ENCODE measurements around the gene VPS52. TPM values are rescaled to one million over a fixed set of nuclear protein-coding genes. Genes with fewer than 3 reads are reported as not detected.
A peak's percentile ranks its signal among the peaks of the same experiment; 100 is the strongest.
"Not testable (repeated sequence)": the region's sequence is repeated elsewhere in the genome, so short reads cannot be mapped to it uniquely, and the experiment has no call there.

The VPS52 gene
- total RNA-seq, 1 donor from 2014 or later: 32.5 TPM

GRCh38 chr6:33288141-33288920 is 16.7 kb upstream of the VPS52 start:
- DNase-seq (ENCODE audit: low spot score): no peak
- intact Hi-C loops (cut with DNase I): no loop called here

GRCh38 chr6:33286946-33287914 is 15.6 kb upstream of the VPS52 start:
- DNase-seq (ENCODE audit: low spot score): no peak

GRCh38 chr6:33285214-33285613 is 13.5 kb upstream of the VPS52 start:
- intact Hi-C loops (cut with DNase I): not testable (repeated sequence)

More at GRCh38 chr6:33286946-33287914, 15.6 kb upstream of the VPS52 start:
- intact Hi-C loops (cut with DNase I): no loop called here

GRCh38 chr6:33280539-33280938 is 8.9 kb upstream of the VPS52 start:
- intact Hi-C loops (cut with DNase I): loop anchor here (2.0 kb wide), 1 partner anchor 64 kb away; no protein-coding TSS in a partner anchor
- DNase-seq (ENCODE audit: low spot score): no peak

More at GRCh38 chr6:33285214-33285613, 13.5 kb upstream of the VPS52 start:
- DNase-seq (ENCODE audit: low spot score): not testable (repeated sequence)

GRCh38 chr6:33279971-33280511 is 8.4 kb upstream of the VPS52 start:
- DNase-seq (ENCODE audit: low spot score): no peak
- intact Hi-C loops (cut with DNase I): loop anchor here (2.0 kb wide), 1 partner anchor 65 kb away; no protein-coding TSS in a partner anchor

GRCh38 chr6:33279257-33279695 is 7.6 kb upstream of the VPS52 start:
- DNase-seq (ENCODE audit: low spot score): no peak
- intact Hi-C loops (cut with DNase I): no loop called here

GRCh38 chr6:33278810-33279209 is 7.1 kb upstream of the VPS52 start:
- DNase-seq (ENCODE audit: low spot score): no peak
- intact Hi-C loops (cut with DNase I): no loop called here

- no peak for DNase-seq (ENCODE audit: low spot score)
- intact Hi-C loops (cut with DNase I): no loop called here
These were observed 6.7 kb upstream of the VPS52 start for GRCh38 chr6:33278392-33278741.

GRCh38 chr6:33277663-33278391 is 6.2 kb upstream of the VPS52 start:
- intact Hi-C loops (cut with DNase I): loop anchor here (1.0 kb wide), 1 partner anchor 21 kb away; no protein-coding TSS in a partner anchor
- DNase-seq (ENCODE audit: low spot score): no peak

GRCh38 chr6:33276864-33277662 is 5.4 kb upstream of the VPS52 start, which contains the start of gene B3GALT4:
TSS of gene B3GALT4 (plus strand) at chr6:33277123. CDS start at chr6:33277420, 297 bp downstream.
- peak; percentile 90 for DNase-seq (ENCODE audit: low spot score)
- intact Hi-C loops (cut with DNase I): loop anchor here (1.0 kb wide), 1 partner anchor 22 kb away; no protein-coding TSS in a partner anchor

GRCh38 chr6:33276581-33276863 is 4.8 kb upstream of the VPS52 start:
- DNase-seq (ENCODE audit: low spot score): no peak
- intact Hi-C loops (cut with DNase I): no loop called here

- intact Hi-C loops (cut with DNase I); DNase-seq (ENCODE audit: low spot score): not testable (repeated sequence)
These were observed 4.3 kb upstream of the VPS52 start for GRCh38 chr6:33275795-33276580.

GRCh38 chr6:33273924-33274902 is 2.5 kb upstream of the VPS52 start:
- intact Hi-C loops (cut with DNase I): no loop called here
- DNase-seq (ENCODE audit: low spot score): no peak

GRCh38 chr6:33273129-33273923 is 1.6 kb upstream of the VPS52 start:
- intact Hi-C loops (cut with DNase I): no loop called here
- DNase-seq (ENCODE audit: low spot score): no peak

- intact Hi-C loops (cut with DNase I): no loop called here
- DNase-seq (ENCODE audit: low spot score): no peak
These were observed 826 bp upstream of the VPS52 start for GRCh38 chr6:33272275-33273128.
